Measurements from ENCODE around the gene MRPS18A. TPM values are rescaled to one million over a fixed set of nuclear protein-coding genes. Genes with fewer than 3 reads are reported as not detected.

MRPS18A gene
- total RNA-seq, 2 experiments from 2014 or later = 37.3 to 46.4 TPM

DNA sequence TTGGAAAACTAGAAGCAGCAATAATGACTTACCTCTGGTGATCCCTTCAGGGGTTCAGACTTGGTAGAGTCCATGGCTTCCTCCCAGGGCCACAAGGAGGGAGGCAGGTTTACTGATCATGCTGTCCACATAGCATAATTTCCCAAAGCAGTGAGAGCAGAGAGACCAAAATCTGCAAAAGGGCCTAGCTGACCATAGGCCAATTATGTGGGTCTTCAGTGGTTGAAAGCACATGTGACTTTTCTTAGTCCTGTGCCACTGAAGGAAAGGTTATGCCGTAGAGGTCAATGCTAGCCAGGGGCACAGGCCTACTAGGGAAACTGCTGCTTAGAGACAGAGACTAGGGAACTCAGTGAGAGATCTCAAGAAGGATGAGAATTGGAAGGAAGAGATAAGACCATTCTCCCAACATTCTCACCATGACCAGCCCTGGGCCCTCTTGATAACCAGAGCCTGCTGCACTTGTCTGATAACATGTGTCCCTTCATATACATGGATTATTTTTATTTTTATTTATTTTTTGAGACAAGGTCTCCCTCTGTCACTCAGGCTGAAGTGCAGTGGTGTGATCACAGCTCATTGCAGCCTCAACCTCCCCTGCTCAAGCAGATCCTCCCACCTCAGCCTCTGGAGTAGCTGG is 56.5 kb downstream of the MRPS18A start:
- peak overlapping the region; percentile 89 for H3K27ac Mint-ChIP-seq
- no peaks in the 10 kb centered on the region for H3K9me3 Mint-ChIP-seq
- CTCF ChIA-PET = interaction anchor here (1.1 kb wide), 1 partner anchor 54 kb away, joined by 3 read pairs; no protein-coding TSS in a partner anchor
- no peaks in the 10 kb centered on the region for H3K27me3 Mint-ChIP-seq
- peaks cover 30% of the 10 kb centered on the region for H3K36me3 Mint-ChIP-seq (ENCODE audit: low read depth)
- DNase-seq = no peak
- POLR2A ChIA-PET = no interaction called here
- H3K4me1 Mint-ChIP-seq = peaks cover 52% of the 10 kb centered on the region
- peak overlapping the region; percentile 44 for H3K4me3 Mint-ChIP-seq

DNA sequence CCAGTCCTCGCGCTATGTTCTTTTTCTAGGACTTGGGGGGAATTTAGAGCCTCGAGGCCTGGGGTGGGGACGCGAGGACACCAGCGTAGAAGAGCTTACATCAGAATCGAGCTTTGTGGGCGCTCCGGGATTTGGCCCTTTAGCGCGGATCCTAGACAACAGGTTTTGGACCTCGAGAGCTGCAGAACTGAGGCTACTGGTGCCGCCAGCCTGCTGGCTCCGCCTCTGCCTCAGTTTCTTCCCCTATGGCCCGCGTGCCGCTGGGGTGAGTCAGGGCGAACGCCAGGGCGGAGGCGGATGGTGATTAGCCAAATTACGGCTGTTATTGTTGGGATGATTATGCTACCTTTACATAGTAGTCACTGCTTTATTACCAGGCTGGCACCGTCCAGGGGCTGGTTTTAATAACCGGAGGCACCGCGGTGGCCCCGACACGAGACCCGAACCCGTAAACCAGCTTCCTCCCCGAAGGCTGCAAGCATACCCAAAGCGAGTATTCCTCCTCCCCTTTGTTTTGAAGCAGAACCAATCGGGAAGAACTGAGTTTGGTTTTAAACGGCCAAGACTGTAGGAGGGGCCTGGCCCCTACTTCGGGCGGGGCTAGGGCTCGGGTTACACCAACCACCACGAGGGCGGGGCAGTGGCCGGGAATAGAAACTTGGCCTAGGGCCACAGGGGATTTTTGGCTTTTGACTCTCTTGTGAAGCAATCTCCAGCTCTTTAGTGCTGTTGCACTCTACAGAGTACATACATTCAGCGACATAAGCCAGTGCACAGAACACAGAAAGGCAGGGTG is 57.9 kb downstream of the MRPS18A start:
- CTCF ChIA-PET = interaction anchor here (0.6 to 1.4 kb wide), 12 partner anchors 10 to 445 kb away, joined by 3 to 7 read pairs (median 3); partner anchors contain the start of gene RSPH9
- POLR2A ChIA-PET = interaction anchor here (0.5 to 1.5 kb wide), 5 partner anchors 10 to 159 kb away, joined by 3 to 6 read pairs (median 4); partner anchors contain the start of genes POLH and XPO5
- Mint-ChIP-seq H3K27ac (peak overlapping the region; percentile 100), H3K9me3 (no peaks in the 10 kb centered on the region), H3K36me3 (ENCODE audit: low read depth) (peaks cover 35% of the 10 kb centered on the region), H3K27me3 (no peaks in the 10 kb centered on the region), H3K4me1 (peaks cover 42% of the 10 kb centered on the region), H3K4me3 (peak overlapping the region; percentile 99)
- DNase-seq = peak; percentile 94

DNA sequence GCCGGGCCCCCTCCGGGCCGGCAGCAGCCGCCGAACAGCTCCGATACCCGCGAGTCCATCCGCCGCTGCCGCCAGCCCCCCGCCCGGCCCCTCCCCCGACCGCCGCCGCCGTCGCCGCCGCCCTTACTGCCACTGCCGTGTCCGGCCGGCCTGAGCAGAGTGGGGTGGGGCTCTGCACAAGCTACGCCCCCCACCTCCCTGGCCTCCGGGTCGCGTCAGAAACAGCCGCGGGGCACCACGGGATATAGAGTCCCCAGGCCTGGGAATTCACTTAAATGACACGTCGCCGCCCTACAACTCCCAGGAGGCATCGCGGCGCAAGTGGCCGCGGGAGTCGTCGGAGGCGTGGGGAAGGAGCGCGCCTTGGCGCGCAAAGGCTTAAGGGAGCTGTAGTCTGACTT is 58.5 kb downstream of the MRPS18A start, which contains the start of gene GTPBP2:
Gene GTPBP2 (minus strand): TSS at position 161 of the 401 bp plus-strand sequence. CDS start 102 bp downstream, at position 59.
- ChIA-PET POLR2A (interaction anchor here (0.6 to 1.5 kb wide), 5 partner anchors 9 to 598 kb away, joined by 3 to 6 read pairs (median 4); partner anchors contain the start of genes POLH and XPO5), CTCF (interaction anchor here (0.6 to 1.4 kb wide), 10 partner anchors 10 to 446 kb away, joined by 3 to 7 read pairs (median 3); partner anchors contain the start of gene RSPH9)
- Mint-ChIP-seq H3K27ac (peak within 1 kb of the TSS; percentile 100), H3K36me3 (ENCODE audit: low read depth) (peaks cover 40% of the 10 kb centered on the region), H3K27me3 (no peaks in the 10 kb centered on the region), H3K4me1 (peaks cover 40% of the 10 kb centered on the region), H3K9me3 (no peaks in the 10 kb centered on the region), H3K4me3 (peak within 1 kb of the TSS; percentile 99)
- DNase-seq = peak; percentile 98

DNA sequence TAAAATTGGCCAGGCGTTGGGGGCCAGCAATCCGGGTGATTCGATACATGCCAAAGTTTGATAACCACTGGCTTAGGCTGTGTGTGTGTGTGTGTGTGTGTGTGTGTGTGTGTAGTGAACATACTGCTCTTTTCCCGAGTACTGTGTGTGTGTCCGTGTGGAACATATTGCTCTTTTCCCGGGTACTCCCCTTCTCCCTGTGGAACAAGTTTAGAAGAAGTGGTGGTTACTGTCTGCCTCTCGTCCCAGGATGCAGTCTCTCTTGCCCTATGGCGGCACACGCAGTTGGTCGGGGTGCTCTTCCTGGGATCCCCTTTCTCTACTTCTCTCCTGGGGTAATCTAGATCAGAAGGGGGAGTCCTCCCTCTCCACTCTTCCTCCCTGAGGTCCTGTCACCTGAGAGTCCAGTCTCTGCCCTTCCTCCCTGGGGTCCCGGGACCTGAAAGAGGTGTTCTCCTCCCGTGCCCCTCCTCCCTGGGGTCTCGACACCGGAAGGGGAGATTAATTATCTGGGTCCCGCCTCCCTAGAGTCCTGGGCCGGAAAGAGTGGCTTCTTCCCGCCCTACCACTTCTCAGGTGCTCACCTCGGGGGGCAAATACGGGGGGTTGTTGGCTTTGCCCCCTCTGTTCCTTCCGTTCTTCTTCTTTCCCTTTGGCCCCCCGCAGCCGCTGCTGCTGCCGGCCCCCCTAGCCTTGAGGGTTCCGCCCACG is 59.0 kb downstream of the MRPS18A start:
- no peaks in the 10 kb centered on the region for H3K27me3 Mint-ChIP-seq
- peaks cover 36% of the 10 kb centered on the region for H3K4me1 Mint-ChIP-seq
- POLR2A ChIA-PET = interaction anchor here (0.6 to 1.3 kb wide), 5 partner anchors 8 to 597 kb away, joined by 3 to 6 read pairs (median 3); partner anchors contain the start of genes POLH and XPO5
- CTCF ChIA-PET = interaction anchor here (0.9 to 1.4 kb wide), 4 partner anchors 12 to 446 kb away, joined by 3 to 7 read pairs (median 3); no protein-coding TSS in a partner anchor
- H3K4me3 Mint-ChIP-seq = peak overlapping the region; percentile 99
- peak; percentile 69 for DNase-seq
- peak overlapping the region; percentile 100 for H3K27ac Mint-ChIP-seq
- H3K9me3 Mint-ChIP-seq = no peaks in the 10 kb centered on the region
- peaks cover 40% of the 10 kb centered on the region for H3K36me3 Mint-ChIP-seq (ENCODE audit: low read depth)

DNA sequence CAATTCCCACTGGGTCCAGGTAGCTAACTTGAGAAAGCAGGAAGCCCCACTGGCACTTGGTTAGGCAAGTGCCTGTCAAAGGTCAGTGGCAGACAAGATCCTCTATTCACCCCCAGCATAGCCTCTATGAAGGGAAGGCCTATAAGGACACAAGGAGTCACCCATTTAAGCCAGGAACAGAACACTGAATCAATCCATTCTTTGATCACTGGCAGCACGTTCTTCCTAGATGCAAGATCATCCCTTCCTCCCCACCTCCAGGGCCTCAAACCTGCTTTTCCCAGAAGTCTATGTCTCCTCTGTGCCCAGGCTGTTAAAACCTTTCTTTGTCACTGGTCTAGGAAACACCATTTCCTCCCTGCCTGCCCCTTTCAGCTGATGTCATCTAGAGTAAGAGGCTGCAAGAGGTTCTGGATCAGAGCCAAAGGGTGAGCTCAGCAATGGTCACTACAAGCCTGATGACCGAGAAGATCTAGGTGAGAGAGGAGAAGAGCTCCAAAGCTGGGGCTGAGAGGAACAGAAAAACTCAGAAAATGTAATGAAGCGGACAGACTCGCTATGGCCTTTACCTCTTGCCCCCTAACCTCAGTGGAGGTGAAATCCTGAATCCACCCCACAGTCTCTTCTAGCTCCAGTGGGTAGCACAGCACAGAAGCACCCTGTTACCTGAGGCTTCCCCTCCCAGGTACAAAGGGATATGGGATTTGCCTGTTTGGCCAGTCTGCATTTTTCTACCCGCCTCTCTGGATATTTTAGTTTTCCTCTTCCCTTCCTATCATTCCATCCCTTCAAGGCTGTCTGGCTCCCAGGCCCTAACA is 60.4 kb downstream of the MRPS18A start:
- H3K36me3 Mint-ChIP-seq (ENCODE audit: low read depth) = peaks cover 52% of the 10 kb centered on the region
- H3K27ac Mint-ChIP-seq = peak overlapping the region; percentile 81
- no peaks in the 10 kb centered on the region for H3K9me3 Mint-ChIP-seq
- ChIA-PET CTCF (interaction anchor here (0.6 kb wide), 1 partner anchor 660 kb away, joined by 3 read pairs; no protein-coding TSS in a partner anchor), POLR2A (interaction anchor here (0.5 to 0.6 kb wide), 2 partner anchors 56 to 568 kb away, joined by 3 read pairs; partner anchors contain the start of genes KLC4 and MRPL2)
- H3K4me3 Mint-ChIP-seq = peak overlapping the region; percentile 99
- peaks cover 36% of the 10 kb centered on the region for H3K4me1 Mint-ChIP-seq
- no peaks in the 10 kb centered on the region for H3K27me3 Mint-ChIP-seq
- no peak for DNase-seq

DNA sequence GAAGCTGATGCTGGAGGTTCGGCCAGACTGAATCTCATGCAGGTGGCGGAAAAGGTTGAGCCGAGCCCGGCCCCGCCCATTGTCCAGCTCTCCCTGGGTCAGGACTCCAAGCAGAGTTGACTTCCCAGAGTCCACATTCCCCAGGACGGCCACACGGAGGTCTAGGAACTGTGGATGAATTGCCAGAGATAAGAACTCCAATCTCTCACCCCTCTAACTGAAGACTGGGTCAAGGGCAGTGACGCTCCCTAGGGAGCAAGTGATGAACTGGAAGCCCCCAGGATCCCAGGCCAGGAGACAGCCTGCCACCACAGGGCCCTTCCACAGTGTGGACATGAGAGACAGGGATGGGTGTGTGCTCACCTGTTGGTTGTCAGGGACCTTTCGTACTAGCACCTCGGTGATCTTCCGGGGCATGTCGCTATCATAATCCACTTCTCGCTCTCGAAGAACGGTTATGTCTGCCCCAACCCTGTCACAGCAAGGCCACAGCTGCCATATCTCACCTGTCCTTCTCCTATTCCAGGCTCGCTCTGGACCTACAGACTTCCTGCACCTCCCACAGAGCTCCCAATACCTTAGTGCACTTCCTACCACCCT is 62.1 kb downstream of the MRPS18A start:
- POLR2A ChIA-PET = no interaction called here
- H3K9me3 Mint-ChIP-seq = no peaks in the 10 kb centered on the region
- peaks cover 63% of the 10 kb centered on the region for H3K36me3 Mint-ChIP-seq (ENCODE audit: low read depth)
- no peak for DNase-seq
- H3K27me3 Mint-ChIP-seq = no peaks in the 10 kb centered on the region
- H3K27ac Mint-ChIP-seq = peak overlapping the region; percentile 14
- peaks cover 34% of the 10 kb centered on the region for H3K4me1 Mint-ChIP-seq
- CTCF ChIA-PET = interaction anchor here (1.3 kb wide), 1 partner anchor 11 kb away, joined by 4 read pairs; no protein-coding TSS in a partner anchor
- H3K4me3 Mint-ChIP-seq = no peak overlapping the region

DNA sequence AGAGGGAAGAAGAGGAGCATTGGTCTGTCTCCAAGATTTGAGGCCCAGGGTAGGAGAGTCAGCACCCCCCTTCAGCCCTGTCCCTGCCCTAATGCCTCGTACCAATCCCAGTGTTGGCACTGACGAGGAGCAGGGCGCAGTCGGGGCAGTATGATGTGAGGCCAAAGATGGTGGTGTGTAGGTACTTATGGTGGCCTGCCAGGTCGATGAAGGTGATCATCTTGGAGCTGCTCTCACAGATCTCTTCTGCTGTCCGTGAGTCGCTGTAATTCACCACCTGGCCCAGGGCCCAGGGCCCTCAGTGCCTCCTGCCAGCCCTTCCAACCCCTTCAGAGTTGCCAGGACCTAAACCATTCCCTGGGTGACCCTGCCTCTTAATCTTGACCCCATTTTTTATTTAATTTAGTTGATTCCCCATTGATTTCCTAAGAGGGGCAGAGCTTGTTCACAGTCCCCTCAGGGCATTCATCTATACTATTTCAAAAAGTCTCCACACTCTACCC is 62.8 kb downstream of the MRPS18A start:
- Mint-ChIP-seq H3K27me3 (no peaks in the 10 kb centered on the region), H3K4me3 (no peak overlapping the region), H3K9me3 (no peaks in the 10 kb centered on the region), H3K4me1 (peaks cover 28% of the 10 kb centered on the region), H3K36me3 (ENCODE audit: low read depth) (peaks cover 61% of the 10 kb centered on the region), H3K27ac (no peak overlapping the region)
- ChIA-PET POLR2A (no interaction called here), CTCF (interaction anchor here (1.3 kb wide), 1 partner anchor 11 kb away, joined by 4 read pairs; no protein-coding TSS in a partner anchor)
- no peak for DNase-seq

DNA sequence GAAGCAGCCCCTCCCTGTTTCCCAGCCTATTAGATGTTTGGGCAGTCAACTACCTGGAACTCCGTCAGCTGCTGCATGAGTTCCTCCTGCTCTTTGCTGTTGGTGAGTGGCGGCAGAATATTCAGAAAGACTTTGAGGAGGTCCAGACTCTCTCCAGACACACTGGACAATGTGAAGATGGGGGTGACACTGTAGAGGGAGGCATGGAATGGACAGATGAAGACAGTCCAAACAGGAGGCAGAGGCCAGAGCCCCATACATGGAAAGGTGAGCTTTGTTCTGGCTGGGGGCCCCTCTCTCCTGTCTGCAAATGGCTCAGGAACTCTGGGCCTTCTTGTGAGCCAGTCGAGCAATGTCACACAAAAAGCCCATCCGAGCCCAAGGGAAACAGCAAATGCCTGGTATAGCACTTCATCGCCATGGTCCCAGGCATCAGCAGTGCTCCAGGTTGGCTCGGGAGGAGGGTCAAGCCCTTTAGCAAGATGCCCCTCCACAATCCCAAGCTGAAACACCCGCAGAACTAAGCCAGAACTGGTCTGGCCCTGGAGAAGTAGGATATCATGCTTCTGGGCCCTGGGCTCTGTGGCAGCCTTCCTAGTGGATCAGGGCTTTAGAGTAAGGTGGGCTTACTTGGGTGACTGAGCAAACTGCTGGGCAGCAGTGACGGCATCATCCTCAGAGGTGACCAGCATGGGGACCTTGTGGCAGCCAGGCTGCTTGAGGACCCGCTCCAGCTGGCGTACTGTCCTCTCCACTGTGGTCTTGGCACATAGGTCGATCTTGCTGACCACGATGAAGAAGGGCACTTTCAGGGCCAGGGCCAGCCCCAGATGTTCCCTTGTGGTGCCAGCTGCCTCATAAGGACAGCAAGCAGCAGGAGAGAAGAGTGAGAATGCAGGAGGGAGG is 63.5 kb downstream of the MRPS18A start:
- Mint-ChIP-seq H3K27me3 (no peaks in the 10 kb centered on the region), H3K9me3 (no peaks in the 10 kb centered on the region), H3K4me1 (peaks cover 27% of the 10 kb centered on the region), H3K27ac (no peak overlapping the region), H3K36me3 (ENCODE audit: low read depth) (peaks cover 61% of the 10 kb centered on the region), H3K4me3 (no peak overlapping the region)
- no peak for DNase-seq
- POLR2A ChIA-PET = no interaction called here
- CTCF ChIA-PET = interaction anchor here (1.3 kb wide), 1 partner anchor 10 kb away, joined by 4 read pairs; no protein-coding TSS in a partner anchor

DNA sequence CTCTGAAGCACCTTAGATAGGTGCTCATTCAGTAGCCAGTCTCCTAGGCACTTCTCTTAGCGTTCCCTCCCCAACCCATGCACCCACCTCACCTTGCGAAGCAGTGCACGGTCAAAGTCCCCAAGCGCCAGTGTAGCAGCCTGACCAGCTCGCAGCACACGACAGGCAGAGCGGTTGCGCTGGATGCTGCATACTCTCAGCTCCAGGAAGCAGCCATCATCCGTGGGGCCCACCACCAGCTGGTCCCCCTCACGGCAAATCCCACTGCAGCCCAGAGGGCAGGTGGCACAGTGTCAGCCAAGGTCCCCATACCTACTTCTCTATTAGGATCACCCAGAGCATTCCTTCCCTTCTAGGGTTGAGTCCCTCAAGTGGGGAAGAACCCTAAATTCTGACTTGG is 65.0 kb downstream of the MRPS18A start:
- Mint-ChIP-seq H3K4me3 (no peak overlapping the region), H3K36me3 (ENCODE audit: low read depth) (peaks cover 59% of the 10 kb centered on the region), H3K27me3 (no peaks in the 10 kb centered on the region), H3K4me1 (peaks cover 17% of the 10 kb centered on the region), H3K27ac (peak overlapping the region; percentile 50), H3K9me3 (no peaks in the 10 kb centered on the region)
- ChIA-PET CTCF (no interaction called here), POLR2A (no interaction called here)
- DNase-seq = no peak

DNA sequence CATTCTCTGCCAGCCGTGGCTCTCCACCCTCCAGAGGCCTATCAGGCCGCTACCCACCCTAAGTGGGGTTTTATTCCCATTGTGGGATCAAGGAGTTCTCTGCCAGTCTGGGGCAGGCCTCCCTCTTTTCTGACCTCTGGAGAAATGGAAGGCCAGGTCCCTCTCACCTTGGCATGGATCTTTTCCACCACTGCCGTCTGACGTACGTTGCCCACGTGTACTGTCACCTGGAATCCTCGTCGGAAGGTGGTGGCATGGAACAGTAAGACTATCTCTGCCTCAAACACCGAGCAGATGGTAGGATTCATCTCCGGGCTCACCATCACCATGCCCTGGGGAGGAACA is 65.8 kb downstream of the MRPS18A start:
- DNase-seq = no peak
- H3K27ac Mint-ChIP-seq = peak overlapping the region; percentile 50
- peaks cover 9% of the 10 kb centered on the region for H3K4me1 Mint-ChIP-seq
- H3K27me3 Mint-ChIP-seq = no peaks in the 10 kb centered on the region
- CTCF ChIA-PET = no interaction called here
- POLR2A ChIA-PET = no interaction called here
- peaks cover 58% of the 10 kb centered on the region for H3K36me3 Mint-ChIP-seq (ENCODE audit: low read depth)
- no peak overlapping the region for H3K4me3 Mint-ChIP-seq
- H3K9me3 Mint-ChIP-seq = no peaks in the 10 kb centered on the region
